ENCODE results near the gene SYTL2.
A peak's percentile ranks its signal among the peaks of the same experiment; 100 is the strongest.
"Not testable (repeated sequence)": the region's sequence is repeated elsewhere in the genome, so short reads cannot be mapped to it uniquely, and the experiment has no call there.

The SYTL2 gene

GRCh38 chr11:85844439-85845123, 33.6 kb upstream of the SYTL2 start:
- in situ Hi-C loops (cut with MboI; ENCODE audit: low sequenced_read_pairs), result no loop called here

DNA sequence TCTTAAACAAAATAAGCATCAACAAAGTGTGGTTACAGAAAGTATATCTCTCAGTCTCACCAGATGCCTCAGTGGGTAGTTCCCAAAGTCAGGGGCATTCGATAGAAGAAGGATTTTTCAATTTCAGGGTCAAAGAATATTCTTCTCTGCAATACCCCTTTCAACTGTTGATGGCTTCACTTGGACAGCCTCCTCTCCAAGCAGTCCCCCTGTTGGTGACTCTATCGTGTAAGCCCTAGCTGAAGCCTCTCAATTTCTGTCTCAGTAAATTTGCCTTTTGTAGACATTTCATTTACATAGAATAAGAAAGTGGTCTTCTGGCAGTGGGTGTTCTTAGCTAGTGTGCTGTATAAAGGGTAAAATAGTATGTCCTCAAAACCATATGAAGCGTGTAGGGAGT, 33.0 kb upstream of the SYTL2 start:
- no peak for DNase-seq (ENCODE audit: low spot score in 2 of 2)
- in situ Hi-C loops (cut with MboI; ENCODE audit: low sequenced_read_pairs), result no loop called here
- Histone ChIP-seq H3K9me3 (no peaks in the 10 kb centered on the region), H3K27me3 (ENCODE audit: low read depth) (0 out of 2 replicates have a peak, but pooled peaks cover 2% of the 10 kb centered on the region), H3K4me3 (no peak overlapping the region), H3K36me3 (replicated peaks) (no peaks in the 10 kb centered on the region), H3K4me1 (no peaks in the 10 kb centered on the region)

More at GRCh38 chr11:85844439-85845123, 33.6 kb upstream of the SYTL2 start:
- Histone ChIP-seq H3K4me3 (no peak overlapping the region), H3K9me3 (no peaks in the 10 kb centered on the region), H3K27me3 (ENCODE audit: low read depth) (0 out of 2 replicates have a peak, but pooled peaks cover 2% of the 10 kb centered on the region), H3K36me3 (replicated peaks) (no peaks in the 10 kb centered on the region), H3K4me1 (no peaks in the 10 kb centered on the region)
- no peak for DNase-seq (ENCODE audit: low spot score in 2 of 2)

DNA sequence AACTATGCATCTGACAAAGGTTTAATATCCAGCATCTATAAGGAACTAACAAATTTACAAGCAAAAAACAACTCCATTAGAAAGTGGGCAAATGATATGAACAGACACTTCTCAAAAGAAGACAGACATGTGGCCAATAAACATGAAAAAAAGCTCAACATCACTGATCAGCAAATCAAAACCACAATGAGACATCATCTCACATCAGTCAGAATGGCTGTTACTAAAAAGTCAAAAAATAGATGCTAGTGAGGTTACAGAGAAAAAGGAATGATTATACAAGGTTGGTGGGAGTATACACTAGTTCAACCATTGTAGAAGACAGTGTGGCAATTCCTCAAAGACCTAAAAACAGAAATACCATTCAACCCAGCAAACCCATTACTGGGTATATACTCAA, 30.0 kb upstream of the SYTL2 start:
- H3K36me3 ChIP-seq (replicated peaks); H3K4me1 ChIP-seq; H3K4me3 ChIP-seq; H3K27me3 ChIP-seq (ENCODE audit: low read depth); in situ Hi-C loops (cut with MboI; ENCODE audit: low sequenced_read_pairs); DNase-seq (ENCODE audit: low spot score in 2 of 2); H3K9me3 ChIP-seq: not testable (repeated sequence)

DNA sequence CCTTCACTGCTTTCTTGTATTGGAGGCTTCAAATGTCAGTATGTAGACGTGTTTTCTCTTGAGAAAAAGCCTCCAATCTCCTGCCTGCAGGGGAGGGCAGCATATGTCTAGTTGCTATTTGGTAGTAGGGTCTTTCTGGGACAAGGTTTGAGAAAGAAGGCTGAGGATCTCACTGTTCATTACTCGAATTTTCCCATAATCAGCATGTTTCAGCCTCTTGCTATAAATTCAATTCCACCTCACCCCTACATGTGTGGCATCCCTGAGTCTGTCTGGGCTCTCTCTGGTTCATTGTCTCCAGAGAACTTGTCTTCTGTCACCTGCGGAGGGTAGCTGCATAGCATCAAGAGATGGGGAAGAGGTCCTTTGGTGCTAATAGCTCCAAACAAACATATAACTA, 24.8 kb upstream of the SYTL2 start:
- Histone ChIP-seq H3K9me3 (peaks cover 4% of the 10 kb centered on the region; the same call in 1 of the 2 replicates), H3K36me3 (replicated peaks) (no peaks in the 10 kb centered on the region), H3K4me3 (no peak overlapping the region), H3K4me1 (no peaks in the 10 kb centered on the region), H3K27me3 (ENCODE audit: low read depth) (0 out of 2 replicates have a peak, but pooled peaks cover 2% of the 10 kb centered on the region)
- in situ Hi-C loops (cut with MboI; ENCODE audit: low sequenced_read_pairs), result no loop called here
- no peak for DNase-seq (ENCODE audit: low spot score in 2 of 2)

GRCh38 chr11:85835263-85835662, 24.3 kb upstream of the SYTL2 start:
- no peaks in the 10 kb centered on the region for H3K27me3 ChIP-seq (ENCODE audit: low read depth)
- H3K4me1 ChIP-seq, result no peaks in the 10 kb centered on the region
- peaks cover 4% of the 10 kb centered on the region; the same call in 1 of the 2 replicates for H3K9me3 ChIP-seq
- H3K4me3 ChIP-seq, result no peak overlapping the region
- no peaks in the 10 kb centered on the region for H3K36me3 ChIP-seq (replicated peaks)
- in situ Hi-C loops (cut with MboI; ENCODE audit: low sequenced_read_pairs), result no loop called here
- no peak for DNase-seq (ENCODE audit: low spot score in 2 of 2)

DNA sequence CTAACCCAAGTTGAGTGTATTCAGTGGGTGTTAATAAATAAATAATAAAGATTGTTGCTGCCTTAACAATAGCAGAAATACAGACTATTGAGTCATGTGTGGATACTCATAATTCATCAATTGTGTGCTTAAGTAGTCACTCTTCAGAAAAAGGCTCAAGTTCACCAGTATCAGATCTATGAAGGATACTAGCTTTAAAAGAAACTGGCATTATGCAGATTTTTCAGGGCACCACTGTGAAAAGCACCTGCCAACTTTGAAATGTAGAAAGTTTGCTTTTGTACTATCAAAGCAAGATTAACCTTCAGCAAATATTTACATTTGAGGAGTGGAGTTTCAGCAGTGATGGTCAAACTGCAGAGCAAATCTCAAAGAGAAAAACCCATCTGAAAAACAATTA, 20.1 kb upstream of the SYTL2 start:
- H3K9me3 ChIP-seq, result peaks cover 4% of the 10 kb centered on the region; the same call in 1 of the 2 replicates
- no peaks in the 10 kb centered on the region for H3K36me3 ChIP-seq (replicated peaks)
- DNase-seq (ENCODE audit: low spot score in 2 of 2), result no peak
- in situ Hi-C loops (cut with MboI; ENCODE audit: low sequenced_read_pairs), result no loop called here
- H3K4me3 ChIP-seq, result no peak overlapping the region
- no peaks in the 10 kb centered on the region; the same call in 1 of the 2 replicates for H3K4me1 ChIP-seq
- H3K27me3 ChIP-seq (ENCODE audit: low read depth), result no peaks in the 10 kb centered on the region

DNA sequence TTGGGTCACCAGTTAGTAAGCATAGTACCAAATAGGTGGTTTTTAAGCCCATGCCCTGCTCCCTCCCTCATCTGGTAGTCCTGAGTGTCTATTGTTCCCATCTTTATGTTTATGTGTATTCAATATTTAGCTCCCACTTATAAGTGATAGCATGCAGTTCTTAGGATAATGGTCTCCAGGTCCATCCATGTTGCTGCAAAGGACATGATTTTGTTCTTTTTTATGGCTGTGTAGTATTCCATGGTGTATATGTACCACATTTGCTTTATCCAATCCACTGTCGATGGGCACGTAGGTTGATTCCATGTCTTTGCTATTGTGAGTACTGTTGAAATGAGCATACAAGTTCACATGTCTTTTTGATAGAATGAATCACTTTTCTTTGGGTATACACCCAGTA, 18.2 kb upstream of the SYTL2 start:
- Histone ChIP-seq H3K4me1 (no peaks in the 10 kb centered on the region; the same call in 1 of the 2 replicates), H3K9me3 (no peaks in the 10 kb centered on the region), H3K27me3 (ENCODE audit: low read depth) (no peaks in the 10 kb centered on the region), H3K4me3 (no peak overlapping the region), H3K36me3 (replicated peaks) (no peaks in the 10 kb centered on the region)
- no peak for DNase-seq (ENCODE audit: low spot score in 2 of 2)
- in situ Hi-C loops (cut with MboI; ENCODE audit: low sequenced_read_pairs), result no loop called here

DNA sequence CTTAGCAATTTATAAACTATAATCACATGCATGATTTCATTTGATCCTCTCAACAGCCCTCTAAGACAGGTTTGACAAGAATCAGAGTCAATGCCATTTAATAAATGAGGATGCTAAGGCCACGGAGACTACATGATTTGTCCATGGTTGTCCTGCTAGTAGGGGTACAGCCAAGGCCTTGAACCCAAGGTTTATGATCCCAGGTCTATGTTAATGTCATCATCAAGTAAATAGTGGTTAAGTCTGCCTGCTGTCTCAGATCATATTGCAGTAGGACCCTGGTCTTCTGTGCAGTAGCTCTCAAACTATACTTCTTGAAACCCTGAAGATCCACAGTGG, 17.7 kb upstream of the SYTL2 start:
- Histone ChIP-seq H3K9me3 (no peaks in the 10 kb centered on the region), H3K4me3 (no peak overlapping the region), H3K4me1 (no peaks in the 10 kb centered on the region; the same call in 1 of the 2 replicates), H3K27me3 (ENCODE audit: low read depth) (no peaks in the 10 kb centered on the region), H3K36me3 (replicated peaks) (no peaks in the 10 kb centered on the region)
- DNase-seq (ENCODE audit: low spot score in 2 of 2), result no peak
- in situ Hi-C loops (cut with MboI; ENCODE audit: low sequenced_read_pairs), result no loop called here

DNA sequence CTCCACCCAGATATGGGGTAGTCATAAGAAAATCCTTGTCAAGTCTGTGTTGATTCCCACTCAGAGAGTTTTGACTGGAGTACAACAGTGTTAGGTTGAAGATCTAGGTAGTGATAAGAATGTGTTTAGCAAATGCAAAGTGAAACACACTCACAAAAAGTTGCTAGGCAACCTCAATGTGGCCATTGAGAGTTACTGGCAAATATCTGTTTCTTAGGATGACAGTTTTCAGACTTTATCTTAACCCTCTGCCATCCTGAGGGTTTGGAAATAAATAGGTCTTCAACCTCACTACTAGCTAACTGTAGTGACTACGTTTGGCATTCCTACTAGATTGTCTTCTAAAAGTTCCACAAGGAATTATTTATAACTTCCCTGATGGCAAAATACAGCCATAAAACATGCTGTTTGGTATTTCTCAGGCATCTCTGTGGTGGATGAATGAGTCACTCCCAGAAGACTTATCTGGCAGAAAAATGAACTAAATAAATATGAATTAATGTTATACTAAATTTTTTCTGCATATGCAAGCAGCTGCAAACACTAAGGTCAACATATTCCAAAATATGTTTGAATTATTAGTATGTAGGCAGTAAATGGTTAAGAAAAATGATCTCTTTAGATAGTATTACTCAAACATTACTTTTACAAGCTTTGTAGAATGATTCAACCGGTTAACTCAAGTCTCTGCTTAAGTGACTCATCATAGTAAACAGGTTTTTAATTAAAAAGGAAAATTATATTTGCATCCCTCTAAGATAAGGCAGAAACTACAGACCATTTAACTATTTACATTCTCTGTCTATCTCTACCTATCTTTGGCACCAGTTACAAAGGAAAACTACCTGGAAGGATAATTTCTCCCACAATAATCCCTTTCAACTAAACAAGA, 17.1 kb upstream of the SYTL2 start:
- Histone ChIP-seq H3K4me1 (no peaks in the 10 kb centered on the region; the same call in 1 of the 2 replicates), H3K27me3 (ENCODE audit: low read depth) (no peaks in the 10 kb centered on the region), H3K36me3 (replicated peaks) (no peaks in the 10 kb centered on the region), H3K4me3 (no peak overlapping the region), H3K9me3 (no peaks in the 10 kb centered on the region)
- DNase-seq (ENCODE audit: low spot score in 2 of 2), result no peak
- in situ Hi-C loops (cut with MboI; ENCODE audit: low sequenced_read_pairs), result no loop called here

- Histone ChIP-seq H3K27me3 (ENCODE audit: low read depth) (no peaks in the 10 kb centered on the region), H3K4me1 (no peaks in the 10 kb centered on the region; the same call in 1 of the 2 replicates), H3K36me3 (replicated peaks) (no peaks in the 10 kb centered on the region), H3K4me3 (no peak overlapping the region), H3K9me3 (no peaks in the 10 kb centered on the region)
- in situ Hi-C loops (cut with MboI; ENCODE audit: low sequenced_read_pairs), result no loop called here
- DNase-seq (ENCODE audit: low spot score in 2 of 2), result peak; percentile 10 to 54
Measured at GRCh38 chr11:85826116-85826855, 15.3 kb upstream of the SYTL2 start.

DNA sequence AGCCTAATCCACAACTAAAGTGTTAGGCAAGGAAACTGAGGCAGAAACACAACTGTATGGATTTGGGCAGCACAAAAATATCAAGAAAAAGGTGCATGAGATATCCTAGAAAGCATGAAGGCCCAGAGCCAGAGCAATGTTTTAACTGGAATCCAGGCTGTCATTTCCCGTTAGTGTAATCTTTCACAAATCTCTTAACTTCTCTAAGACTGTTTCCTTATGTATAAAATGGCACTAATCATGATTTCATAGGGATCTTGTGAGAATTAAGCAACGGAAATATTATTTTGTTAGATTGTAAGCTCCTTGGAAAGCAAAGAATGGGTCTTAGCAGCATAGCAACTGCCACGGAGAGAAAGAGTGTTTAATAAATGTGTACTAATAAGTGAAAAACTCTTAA, 14.7 kb upstream of the SYTL2 start:
- Histone ChIP-seq H3K4me1 (no peaks in the 10 kb centered on the region; the same call in 1 of the 2 replicates), H3K27me3 (ENCODE audit: low read depth) (no peaks in the 10 kb centered on the region), H3K4me3 (no peak overlapping the region), H3K36me3 (replicated peaks) (no peaks in the 10 kb centered on the region), H3K9me3 (no peaks in the 10 kb centered on the region)
- in situ Hi-C loops (cut with MboI; ENCODE audit: low sequenced_read_pairs), result no loop called here
- DNase-seq (ENCODE audit: low spot score in 2 of 2), result no peak

DNA sequence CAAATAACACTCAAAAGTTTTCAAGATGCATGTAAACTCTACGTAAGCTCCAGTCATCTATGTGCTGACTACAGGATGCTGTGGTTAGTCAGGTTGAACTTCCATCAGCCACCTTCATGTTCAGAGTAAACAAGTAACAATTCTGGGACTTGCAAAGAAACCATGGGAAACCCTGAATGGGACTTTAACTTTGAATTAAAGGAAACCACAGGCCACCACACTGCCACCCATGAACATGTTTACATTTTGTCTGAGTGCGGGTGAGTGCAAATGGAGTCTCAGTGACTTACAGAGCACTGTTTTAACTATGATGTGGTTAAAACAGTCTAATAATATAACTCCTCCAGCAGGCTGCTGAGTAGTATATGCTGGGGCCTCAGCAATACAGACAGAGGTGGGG, 12.9 kb upstream of the SYTL2 start:
- H3K27me3 ChIP-seq (ENCODE audit: low read depth), result no peaks in the 10 kb centered on the region
- in situ Hi-C loops (cut with MboI; ENCODE audit: low sequenced_read_pairs), result no loop called here

DNA sequence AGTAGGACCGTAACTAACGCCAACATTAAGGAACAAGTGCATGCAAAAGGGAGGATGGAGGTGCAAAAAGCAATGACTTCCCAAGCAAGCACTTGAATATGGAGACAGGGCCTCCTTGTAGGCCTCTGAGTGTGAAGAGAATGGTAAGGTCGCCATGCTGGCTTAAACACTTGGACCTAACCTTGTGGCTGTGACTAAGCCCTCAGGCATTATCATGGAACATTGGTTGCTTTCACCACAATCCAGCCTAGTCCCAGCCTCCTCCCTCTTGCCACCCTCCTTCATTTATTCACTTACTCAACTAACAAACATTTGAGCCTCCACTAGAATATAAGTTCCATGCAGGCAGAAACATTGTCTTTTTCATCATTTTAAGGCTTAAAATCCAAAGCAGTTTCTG, 11.9 kb upstream of the SYTL2 start:
- no peak for DNase-seq (ENCODE audit: low spot score in 2 of 2)
- in situ Hi-C loops (cut with MboI; ENCODE audit: low sequenced_read_pairs), result no loop called here
- no peaks in the 10 kb centered on the region for H3K36me3 ChIP-seq (replicated peaks)
- H3K4me1 ChIP-seq, result no peaks in the 10 kb centered on the region; the same call in 1 of the 2 replicates
- H3K9me3 ChIP-seq, result no peaks in the 10 kb centered on the region
- no peaks in the 10 kb centered on the region for H3K27me3 ChIP-seq (ENCODE audit: low read depth)
- H3K4me3 ChIP-seq, result no peak overlapping the region

More for the DNA sequence above, 12.9 kb upstream of the SYTL2 start:
- DNase-seq (ENCODE audit: low spot score in 2 of 2), result no peak
- Histone ChIP-seq H3K4me1 (no peaks in the 10 kb centered on the region; the same call in 1 of the 2 replicates), H3K36me3 (replicated peaks) (no peaks in the 10 kb centered on the region), H3K4me3 (no peak overlapping the region), H3K9me3 (no peaks in the 10 kb centered on the region)

All from HAP-1 (cell line).